ENCODE results near the gene RACGAP1.

RACGAP1 gene

DNA sequence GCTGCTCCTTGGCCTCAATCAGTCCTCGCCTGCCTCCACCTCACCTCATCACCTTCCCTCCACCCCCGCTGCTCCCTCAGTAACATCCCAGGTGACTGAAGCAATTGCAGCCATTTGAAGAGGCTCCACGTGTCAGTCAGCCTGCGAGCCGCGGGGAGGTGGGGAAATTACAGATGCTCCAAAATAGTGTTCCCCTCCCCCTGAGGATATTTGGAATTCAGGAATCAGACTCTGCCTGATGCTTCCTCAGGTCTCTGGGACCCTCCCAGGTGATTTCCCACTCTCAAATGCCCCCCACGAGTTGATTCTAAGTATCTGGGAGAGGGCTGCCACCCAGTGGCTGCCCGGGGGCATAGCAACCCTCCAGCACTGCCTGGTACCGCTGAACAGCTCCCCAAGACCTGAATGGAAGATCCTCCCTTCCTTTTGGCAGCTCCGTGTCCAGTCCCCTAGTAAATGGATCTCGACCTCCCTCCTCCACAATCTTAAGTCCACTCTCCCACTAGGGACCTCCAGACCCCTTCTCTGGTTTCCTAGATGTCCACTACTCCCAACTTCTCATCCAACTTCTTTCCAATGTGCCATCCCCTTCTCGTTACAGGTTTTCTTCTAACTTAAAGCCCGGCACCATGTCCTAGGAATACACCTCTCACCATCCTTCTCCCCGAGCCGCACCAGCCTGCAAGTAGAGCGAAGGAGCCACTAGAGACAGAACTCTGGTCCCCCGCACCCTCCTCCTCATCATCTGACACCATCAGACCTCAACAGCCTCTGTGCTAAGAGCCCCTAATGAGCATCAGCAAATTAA, 30.7 kb upstream of the RACGAP1 start:
- H3K4me3 ChIP-seq: peak overlapping the region; percentile 84
- no peak for DNase-seq (ENCODE audit: low spot score)
- no peak overlapping the region for H3K27ac ChIP-seq
- TF ChIP-seq, protein P1, sequence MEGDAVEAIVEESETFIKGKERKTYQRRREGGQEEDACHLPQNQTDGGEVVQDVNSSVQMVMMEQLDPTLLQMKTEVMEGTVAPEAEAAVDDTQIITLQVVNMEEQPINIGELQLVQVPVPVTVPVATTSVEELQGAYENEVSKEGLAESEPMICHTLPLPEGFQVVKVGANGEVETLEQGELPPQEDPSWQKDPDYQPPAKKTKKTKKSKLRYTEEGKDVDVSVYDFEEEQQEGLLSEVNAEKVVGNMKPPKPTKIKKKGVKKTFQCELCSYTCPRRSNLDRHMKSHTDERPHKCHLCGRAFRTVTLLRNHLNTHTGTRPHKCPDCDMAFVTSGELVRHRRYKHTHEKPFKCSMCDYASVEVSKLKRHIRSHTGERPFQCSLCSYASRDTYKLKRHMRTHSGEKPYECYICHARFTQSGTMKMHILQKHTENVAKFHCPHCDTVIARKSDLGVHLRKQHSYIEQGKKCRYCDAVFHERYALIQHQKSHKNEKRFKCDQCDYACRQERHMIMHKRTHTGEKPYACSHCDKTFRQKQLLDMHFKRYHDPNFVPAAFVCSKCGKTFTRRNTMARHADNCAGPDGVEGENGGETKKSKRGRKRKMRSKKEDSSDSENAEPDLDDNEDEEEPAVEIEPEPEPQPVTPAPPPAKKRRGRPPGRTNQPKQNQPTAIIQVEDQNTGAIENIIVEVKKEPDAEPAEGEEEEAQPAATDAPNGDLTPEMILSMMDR (IDR thresholded peaks at IDR 0.05): peak; percentile 83

DNA sequence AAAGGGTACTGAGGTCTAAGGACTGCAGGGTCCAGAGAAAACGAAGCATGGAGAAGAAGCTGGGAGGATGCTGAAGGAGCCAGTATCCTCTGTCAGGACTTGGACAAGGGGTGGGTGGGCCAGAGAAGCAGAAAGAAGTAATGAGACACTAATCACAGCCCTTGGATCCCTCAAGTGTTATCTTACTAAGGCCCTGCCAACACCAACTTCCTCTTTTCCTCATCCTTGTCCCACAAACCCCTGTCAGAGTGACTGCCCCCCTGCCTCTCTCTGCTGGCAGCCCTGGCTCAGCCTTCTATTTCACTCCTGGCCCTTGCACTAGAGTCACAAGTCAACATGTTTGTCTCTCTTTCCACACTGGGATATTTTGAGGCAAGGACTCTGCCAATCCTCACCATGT, 28.3 kb upstream of the RACGAP1 start:
- no peak overlapping the region for H3K27ac ChIP-seq

DNA sequence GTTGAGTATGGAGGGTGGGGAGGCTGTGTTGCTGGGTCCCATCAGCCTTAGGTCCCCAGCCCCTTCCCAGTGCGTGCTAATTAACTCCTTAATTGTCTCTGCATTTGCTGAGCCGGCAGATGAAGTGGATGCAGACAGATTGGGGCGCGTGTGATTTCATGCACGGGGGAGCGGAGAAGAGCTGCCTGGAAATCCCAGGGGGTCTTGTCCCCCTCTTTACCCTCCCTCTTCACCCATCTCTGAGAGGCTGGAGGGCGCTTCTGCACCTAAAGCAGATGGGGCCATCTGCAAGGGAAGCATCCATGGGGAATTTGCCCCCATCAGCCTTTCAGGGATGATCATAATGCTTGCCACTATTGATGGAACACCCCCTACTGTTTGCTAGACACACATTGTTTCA, 27.7 kb upstream of the RACGAP1 start:
- no peak for DNase-seq (ENCODE audit: low spot score)
- TF ChIP-seq, protein P1 (IDR thresholded peaks at IDR 0.05): no peak
- no peak overlapping the region for H3K27ac ChIP-seq
- H3K4me3 ChIP-seq: no peak overlapping the region

More for the DNA sequence above, 28.3 kb upstream of the RACGAP1 start:
- DNase-seq (ENCODE audit: low spot score): no peak
- TF ChIP-seq, protein P1 (IDR thresholded peaks at IDR 0.05): no peak
- H3K4me3 ChIP-seq: no peak overlapping the region

DNA sequence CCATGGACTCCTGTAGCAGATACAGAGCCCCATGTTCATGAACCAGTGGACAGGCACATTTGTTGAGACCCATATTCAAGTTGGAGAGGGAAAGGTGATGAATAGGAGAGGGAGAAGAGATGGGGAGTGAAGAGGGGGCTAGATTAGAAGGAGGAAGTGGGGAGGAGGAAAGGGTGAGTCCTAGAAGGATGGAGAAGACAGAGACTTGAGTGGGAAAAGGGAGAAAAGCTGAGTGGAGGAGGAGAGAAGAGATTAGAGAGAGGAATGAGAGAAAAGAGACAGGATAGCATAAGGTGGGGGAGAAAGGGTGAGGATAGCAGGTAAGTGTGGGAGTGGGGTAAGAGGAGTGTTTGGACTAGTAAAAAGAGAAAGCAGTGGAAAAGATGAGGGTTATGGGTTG, 27.2 kb upstream of the RACGAP1 start:
- Histone ChIP-seq H3K4me3 (no peak overlapping the region), H3K27ac (no peak overlapping the region)
- TF ChIP-seq, protein P1 (IDR thresholded peaks at IDR 0.05): no peak
- DNase-seq (ENCODE audit: low spot score): no peak

DNA sequence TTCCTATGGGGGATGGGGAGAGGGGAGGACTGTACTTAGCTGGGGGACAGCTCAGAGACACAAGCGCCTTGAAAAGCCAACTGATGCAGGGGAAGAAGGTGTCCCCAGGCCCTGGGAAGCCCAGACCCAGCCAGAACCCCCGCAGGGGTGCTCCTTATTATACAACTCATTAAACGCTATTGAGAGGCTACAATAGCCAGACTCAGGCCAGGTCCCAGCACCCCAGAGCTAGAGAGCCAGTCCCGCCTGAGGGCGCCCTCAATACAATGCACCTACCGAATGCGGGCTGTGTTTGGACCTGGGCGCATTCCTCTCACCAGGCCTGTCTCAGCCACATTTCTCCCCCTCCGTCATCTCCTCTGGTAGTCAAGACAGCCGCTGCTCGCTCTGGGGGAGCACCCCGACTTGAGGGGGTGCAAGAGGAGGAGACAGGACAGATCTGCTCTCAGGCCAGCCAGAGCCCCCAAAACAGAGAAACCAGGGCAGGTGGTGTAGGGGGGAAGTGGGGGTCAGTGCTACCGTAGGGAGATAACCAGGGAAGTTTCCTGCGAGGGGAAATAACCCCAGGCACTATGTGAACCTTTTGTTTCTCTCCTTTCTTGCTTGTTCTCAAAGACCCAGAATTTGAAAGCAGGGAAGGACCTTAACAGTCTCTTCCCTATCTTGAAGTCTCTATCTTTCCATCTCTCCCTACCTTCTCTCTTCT, 26.0 kb upstream of the RACGAP1 start:
- TF ChIP-seq, protein P1 (IDR thresholded peaks at IDR 0.05): no peak
- H3K4me3 ChIP-seq: peak overlapping the region; percentile 62
- peak overlapping the region in 1 of 2 donors; percentile 26 for H3K27ac ChIP-seq
- no peak for DNase-seq (ENCODE audit: low spot score)

DNA sequence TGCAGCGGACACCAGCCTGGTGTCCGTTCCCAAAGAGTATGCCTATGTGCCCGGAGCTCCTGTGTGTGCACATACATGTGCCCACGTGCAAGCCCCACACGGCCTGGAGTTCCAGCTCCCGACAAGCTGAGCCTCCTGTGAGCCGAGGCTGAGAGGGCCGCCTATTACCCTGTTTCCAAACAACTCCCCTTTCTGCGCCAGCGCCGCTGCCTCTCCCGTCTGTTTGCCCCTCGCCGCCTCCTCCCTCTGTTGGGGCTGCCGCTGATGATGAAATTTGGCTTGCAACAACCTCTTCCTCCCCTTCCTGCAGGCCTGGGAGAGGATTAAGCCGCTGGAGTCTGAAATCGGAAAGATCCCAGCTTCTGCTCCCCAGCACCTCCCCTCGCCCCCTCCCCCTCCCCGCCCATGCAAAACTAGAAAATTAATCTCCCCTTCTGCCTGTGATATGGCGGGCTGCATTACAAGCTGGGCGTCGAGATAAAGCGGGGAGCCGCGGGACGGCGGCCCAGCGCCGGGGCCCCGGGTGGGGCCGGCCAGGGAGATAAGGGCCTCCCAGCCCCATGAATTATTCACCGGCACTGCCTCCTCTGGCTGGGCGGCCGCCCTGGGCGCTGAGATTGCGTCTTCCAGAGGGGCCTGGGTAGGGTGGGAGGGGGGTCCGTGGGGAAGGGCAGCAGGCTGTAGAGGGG, 25.3 kb upstream of the RACGAP1 start:
- no peak for DNase-seq (ENCODE audit: low spot score)
- TF ChIP-seq, protein P1 (IDR thresholded peaks at IDR 0.05): no peak
- Histone ChIP-seq H3K4me3 (peak overlapping the region; percentile 62), H3K27ac (peak overlapping the region in 1 of 2 donors; percentile 26)
